Middle frontal gyrus (tissue), 1 donor: ENCODE measurements around the gene FBXO42.
"Not testable (repeated sequence)": the region's sequence is repeated elsewhere in the genome, so short reads cannot be mapped to it uniquely, and the experiment has no call there.

Experiments
- DNase-seq: peaks from one replicate; pipeline ENCODE4 v3.0.0-alpha.2; 2015; ENCODE audit warnings: low spot score; ENCODE audit errors: extremely low spot score

Gene FBXO42

GRCh38 chr1:16372535-16373285, 20.4 kb upstream of the FBXO42 start:
- no peak for DNase-seq

GRCh38 chr1:16371725-16372124, 19.4 kb upstream of the FBXO42 start:
- no peak for DNase-seq

- no peak for DNase-seq
Observed at GRCh38 chr1:16369821-16370220, 17.5 kb upstream of the FBXO42 start.

GRCh38 chr1:16367968-16368890, 15.9 kb upstream of the FBXO42 start:
- DNase-seq = no peak

- peak; percentile 46 for DNase-seq
Observed at GRCh38 chr1:16367258-16367967, 15.1 kb upstream of the FBXO42 start.

- peak; percentile 96 for DNase-seq
Observed at GRCh38 chr1:16366722-16367257, 14.5 kb upstream of the FBXO42 start, which contains the start of gene SZRD1. Gene SZRD1 (plus strand): TSS chr1:16367242. CDS start chr1:16367258, 16 bp downstream.

- not testable (repeated sequence) for DNase-seq
Observed at GRCh38 chr1:16365146-16365498, 12.8 kb upstream of the FBXO42 start.

GRCh38 chr1:16356867-16357266, 4.6 kb upstream of the FBXO42 start:
- DNase-seq = no peak

GRCh38 chr1:16354619-16355018, 2.3 kb upstream of the FBXO42 start:
- DNase-seq = no peak

- DNase-seq = no peak
Observed at GRCh38 chr1:16352842-16353535, 709 bp upstream of the FBXO42 start.

- DNase-seq = no peak
Observed at GRCh38 chr1:16351456-16351993, 755 bp downstream of the FBXO42 start.

- no peak for DNase-seq
Observed at GRCh38 chr1:16349847-16350406, 2.4 kb downstream of the FBXO42 start.

- no peak for DNase-seq
Observed at GRCh38 chr1:16348414-16349182, 3.7 kb downstream of the FBXO42 start.

- DNase-seq = not testable (repeated sequence)
Observed at GRCh38 chr1:16343276-16343675, 9.0 kb downstream of the FBXO42 start.

GRCh38 chr1:16342331-16343062, 9.8 kb downstream of the FBXO42 start:
- no peak for DNase-seq

- no peak for DNase-seq
Observed at GRCh38 chr1:16340673-16341072, 11.6 kb downstream of the FBXO42 start.

GRCh38 chr1:16338961-16339360, 13.3 kb downstream of the FBXO42 start:
- DNase-seq = no peak

GRCh38 chr1:16334655-16335340, 17.5 kb downstream of the FBXO42 start:
- no peak for DNase-seq
